GM18867 (cell line): ENCODE measurements around the gene ADAR.

Source experiments
- ATAC-seq: cut with Tn5 transposase; IDR thresholded peaks from one replicate; pipeline ENCODE4 v1.9.1; 2021; ENCODE audit warnings: mild to moderate bottlenecking, moderate library complexity; ENCODE audit not compliant: unreplicated experiment

Gene ADAR

DNA sequence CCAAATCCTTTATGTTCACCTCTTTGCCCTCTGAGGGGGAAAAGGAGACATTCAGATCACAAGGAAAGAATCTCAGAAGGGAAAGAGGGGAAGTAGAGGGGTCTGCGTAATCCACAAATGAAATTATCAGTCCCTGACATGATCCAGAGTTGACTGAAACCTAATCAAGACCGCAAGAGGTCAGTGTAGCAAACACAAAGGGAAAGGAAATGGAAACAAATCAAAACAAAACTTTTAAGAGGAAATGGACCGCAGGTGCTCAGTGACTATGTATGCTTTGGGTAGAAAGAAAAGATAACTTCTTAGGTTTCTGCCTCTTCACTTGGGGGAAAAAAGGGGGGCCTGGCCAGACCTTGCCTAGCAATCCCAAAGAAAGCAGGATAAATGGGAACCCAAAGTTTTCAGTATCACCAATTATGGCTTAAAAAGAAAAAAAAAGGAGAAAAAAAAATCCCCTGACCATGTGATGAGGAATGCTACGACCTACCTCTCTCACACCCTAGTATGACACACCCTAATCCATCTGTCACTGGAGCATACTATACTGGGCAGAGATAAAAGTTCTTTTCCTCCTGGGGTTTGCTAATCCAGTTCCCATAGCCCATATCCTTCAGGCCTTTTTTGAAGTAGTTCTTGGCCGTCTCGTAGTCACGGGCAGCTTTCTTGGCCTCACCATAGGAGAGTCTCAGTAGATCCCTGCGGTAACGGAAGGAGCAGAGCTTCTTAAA lies 23.6 kb downstream of the ADAR start:
- no peak for ATAC-seq

DNA sequence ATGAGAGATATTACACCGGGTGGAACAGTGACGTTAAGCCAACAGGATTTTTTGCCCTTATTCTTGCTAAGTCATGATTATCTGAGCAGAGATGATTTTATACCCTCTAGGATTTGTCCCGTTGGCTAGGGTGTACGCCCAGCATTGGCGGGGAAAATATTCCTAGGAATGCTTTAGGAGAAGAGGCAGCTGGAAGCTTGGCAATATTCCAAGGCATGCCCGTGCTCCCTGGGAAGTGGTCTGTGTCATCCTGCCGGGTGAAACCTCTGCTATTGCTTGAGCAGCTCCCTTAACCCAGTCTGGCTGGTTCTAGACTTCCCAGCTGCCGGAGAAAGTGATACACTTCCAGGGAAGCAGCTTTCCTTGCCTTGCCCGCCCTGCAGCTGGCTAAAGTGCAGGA lies 24.2 kb downstream of the ADAR start:
- ATAC-seq = no peak

DNA sequence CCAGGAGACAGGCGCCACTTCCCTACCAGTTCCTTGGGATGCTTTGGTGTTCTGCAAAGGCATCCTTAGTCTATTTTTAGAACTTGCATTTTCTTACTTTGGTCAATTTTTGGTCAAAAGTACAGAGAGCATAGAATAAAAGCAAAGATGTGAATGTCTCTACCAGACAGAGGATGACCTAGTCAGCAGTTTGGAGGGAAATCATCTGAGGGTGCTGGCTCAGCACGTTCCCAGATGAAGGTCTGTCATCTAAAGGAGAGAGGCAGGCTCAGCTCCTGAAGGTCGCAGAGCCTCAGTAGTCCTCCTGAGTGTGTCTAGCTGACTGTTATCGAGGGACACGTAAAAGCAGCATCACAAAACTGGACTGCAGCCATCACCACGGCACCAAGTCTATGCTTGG lies 25.1 kb downstream of the ADAR start:
- no peak for ATAC-seq

DNA sequence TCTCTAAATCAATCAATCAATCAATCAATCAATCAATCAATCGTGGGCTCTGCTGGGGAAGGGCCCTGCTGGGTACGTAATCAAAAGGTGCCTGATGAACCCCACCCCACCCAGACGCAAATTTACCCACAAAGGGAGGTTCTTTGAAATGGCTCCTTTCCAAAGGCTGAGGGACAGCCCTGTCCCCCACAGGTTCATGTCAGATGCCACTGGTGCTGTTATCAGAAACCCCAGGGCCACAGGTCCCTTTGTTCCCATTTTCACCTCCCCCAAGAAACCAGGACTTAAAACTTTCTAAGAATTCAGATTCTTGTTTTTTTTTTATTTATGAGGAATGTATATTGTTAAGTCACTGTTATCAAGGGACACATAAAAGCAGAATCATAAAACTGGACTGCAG lies 26.2 kb downstream of the ADAR start:
- ATAC-seq = no peak

DNA sequence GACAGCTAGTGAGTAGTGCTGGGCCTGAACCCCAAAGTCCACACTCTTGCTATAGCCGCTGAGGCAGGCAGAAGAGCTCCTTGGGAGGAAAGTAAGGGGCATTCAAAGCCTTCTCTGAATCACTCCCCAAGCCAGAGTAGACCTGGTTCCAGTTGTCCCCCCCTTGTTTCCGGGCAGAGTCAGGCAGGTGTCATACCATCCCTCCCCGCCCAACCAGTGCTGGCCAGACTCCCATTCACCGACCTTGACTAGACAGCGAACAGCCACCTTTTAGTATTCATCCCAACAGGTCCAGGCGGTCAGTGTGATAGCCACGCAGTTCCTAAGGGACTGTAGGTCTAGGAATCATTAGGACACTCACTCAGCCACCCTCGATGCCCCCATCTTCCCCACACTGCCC lies 28.6 kb downstream of the ADAR start:
- ATAC-seq = no peak

DNA sequence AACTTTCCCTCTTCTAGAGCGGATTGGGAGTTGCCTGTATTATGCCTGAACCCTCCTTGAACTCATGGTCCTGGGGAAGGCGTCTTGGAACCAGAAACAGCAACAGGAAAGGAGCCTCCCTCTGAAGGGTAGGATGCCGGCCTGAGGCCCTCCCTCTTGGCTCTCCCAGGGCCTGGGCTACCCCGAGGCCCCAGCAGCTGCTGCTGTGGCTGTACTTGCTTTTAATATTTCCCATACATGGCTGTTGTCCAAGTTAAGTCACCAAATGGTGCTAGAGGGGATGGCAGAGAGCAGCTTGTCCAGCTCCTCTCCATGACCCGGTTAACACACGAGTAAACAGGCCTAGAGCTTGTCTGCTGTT lies 29.9 kb downstream of the ADAR start:
- ATAC-seq = no peak

DNA sequence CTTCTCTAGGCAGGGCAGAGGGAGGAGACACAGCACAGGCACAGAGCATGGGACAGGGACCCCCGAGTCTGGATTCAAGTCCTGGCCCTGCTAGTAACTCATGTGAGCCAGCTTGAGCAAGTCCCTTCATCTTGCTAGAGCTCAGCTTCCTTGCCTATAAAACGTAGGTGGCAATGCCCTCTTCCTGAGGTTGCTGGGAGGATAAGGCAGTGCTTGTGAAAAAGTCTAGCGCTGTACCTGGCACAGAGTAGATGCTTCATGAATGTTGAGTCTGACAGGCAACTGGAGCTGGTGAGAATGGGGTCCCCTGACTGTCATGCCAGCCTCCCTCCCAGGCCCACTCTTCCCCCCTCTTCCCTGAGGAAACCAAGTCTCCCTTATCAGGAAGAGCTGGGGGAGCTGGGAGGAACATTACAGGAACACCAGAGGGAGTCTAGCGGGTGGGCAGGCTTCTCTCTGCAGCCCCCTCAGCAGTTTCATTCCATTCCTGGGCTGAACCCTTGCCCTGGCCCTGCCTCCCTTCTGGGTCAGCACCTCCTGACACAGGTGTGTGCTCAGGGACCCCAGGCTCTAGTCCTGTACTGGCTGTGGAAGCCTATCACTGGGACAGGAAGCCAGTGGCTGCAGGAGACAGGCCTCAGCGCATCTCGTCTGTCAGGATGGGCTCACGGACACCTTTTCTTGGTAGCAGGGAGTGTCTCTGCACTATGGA lies 30.5 kb downstream of the ADAR start:
- ATAC-seq = no peak

DNA sequence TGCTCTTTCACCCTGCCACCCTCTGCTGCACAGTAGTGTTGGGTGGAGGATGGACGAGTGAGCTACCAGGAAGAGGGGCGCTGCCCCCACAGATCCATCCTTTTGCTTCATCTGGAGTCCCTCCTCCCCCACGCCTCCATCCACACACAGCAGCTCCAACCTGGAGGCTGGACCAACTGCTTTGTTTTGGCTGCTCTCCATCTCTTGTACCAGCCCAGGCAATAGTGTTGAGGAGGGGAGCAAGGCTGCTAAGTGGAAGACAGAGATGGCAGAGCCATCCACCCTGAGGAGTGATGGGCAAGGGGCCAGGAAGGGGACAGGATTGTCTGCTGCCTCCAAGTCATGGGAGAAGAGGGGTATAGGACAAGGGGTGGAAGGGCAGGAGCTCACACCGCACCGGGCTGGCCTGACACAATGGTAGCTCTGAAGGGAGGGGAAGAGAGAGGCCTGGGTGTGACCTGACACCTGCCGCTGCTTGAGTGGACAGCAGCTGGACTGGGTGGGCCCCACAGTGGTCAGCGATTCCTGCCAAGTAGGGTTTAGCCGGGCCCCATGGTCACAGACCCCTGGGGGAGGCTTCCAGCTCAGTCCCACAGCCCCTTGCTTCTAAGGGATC lies 31.9 kb downstream of the ADAR start:
- no peak for ATAC-seq

DNA sequence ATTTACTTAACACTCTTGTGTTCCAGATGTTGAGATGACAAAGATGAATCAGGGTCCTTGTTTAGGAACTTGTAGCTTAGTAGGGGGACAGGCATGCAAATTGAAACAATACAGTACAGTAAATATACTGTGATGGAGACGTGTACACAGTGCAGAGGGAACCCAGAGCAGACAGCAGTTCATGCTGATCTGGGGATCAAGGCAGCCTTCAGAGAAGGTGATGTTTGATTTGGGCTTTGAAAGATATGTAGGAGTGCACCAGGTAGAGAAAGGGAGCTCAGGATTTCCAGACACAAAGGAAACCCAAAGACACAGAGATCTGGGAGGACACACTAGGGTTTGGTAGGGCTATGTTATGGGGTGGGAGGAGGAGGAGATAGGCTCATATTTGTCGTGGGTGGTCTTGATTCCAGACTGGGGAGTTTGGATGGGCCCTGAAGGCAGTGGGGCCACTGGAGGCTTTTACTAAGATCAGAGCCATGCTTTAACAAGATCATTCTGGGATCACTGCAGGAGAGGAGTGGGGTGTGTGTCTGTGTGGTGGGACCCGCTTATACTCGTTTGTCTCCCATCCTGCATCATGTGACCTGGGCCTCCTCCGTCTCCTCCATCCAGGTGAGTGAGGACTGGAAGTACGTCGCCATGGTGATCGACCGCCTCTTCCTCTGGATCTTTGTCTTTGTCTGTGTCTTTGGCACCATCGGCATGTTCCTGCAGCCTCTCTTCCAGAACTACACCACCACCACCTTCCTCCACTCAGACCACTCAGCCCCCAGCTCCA lies 32.6 kb downstream of the ADAR start:
- ATAC-seq = no peak

DNA sequence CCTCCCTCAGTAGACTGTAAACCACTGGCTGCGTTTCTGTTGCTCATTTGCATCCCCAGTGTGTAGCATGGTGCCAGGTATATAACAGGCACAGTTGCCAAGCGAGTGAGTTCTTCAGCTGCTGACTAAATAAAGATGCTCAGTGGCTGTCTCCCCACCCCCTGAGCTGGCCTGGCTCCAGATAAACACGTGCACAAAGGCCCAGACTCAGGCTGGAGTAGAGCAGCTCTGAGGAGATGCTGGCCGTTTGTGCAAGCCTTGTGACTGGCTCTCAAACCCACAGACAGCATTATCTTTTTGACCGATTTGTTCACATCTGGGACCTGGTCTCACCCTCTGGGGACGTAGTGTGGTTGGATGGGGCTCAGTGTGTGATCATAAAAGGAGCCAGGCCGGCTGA lies 33.3 kb downstream of the ADAR start:
- no peak for ATAC-seq

DNA sequence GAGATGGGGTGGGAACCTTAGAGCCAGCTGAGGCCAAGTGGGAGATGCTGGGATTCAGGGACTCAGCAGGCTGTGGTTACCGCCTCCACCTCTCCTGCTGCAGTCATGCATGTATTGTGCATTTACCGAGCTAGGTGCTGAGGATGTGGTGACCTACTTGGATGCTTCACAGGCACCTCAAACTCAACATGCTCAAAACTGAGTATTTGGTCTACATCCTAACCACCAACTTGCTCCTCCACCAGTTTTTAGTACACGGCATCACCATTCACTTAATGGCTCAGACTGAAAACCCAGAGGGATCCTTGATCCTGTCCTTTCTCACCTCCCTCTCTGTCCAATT lies 34.8 kb downstream of the ADAR start:
- ATAC-seq = no peak

DNA sequence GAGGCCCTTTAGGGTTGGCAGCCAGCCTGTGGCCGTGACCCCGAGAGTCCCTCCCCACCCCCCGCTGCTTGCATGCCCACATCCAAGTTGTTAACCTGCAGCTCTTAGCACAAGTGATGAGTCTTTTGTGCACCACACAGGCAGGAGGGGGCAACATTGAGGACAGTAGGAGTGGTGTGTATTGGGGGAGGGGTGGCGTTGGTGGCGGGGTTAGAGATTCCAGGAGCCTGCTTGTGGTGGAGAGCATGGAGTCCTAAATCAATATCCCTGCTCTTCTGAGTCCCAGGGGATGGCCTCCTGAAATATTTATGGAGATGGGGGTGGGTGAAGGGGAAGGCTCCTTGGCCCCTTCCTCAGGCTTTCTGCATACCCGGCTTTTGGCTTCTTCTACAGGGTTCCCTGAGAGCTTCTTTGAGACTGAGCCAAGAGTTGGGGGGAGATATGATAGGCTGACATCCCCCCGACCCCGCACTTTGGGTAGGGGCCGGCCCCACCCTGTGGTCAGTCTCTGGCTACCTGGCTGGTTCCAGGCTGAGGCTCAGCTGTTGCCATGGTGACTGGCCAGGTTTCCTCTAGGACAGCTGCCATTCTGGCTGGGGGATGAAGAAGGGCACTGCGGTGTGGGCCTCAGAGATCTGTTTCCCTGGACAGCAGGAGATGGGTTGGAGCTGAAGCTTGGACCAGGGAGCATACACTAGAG lies 35.4 kb downstream of the ADAR start:
- ATAC-seq = no peak

DNA sequence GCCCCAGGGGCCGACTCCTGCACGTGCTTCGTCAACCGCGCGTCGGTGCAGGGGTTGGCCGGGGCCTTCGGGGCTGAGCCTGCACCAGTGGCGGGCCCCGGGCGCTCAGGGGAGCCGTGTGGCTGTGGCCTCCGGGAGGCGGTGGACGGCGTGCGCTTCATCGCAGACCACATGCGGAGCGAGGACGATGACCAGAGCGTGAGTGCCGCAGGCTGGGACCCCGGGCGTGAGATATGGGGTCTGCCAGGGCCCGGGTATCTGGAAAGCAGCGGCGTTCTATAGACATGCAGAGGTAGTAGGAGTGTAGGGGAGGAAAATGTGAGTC lies 36.1 kb downstream of the ADAR start:
- no peak for ATAC-seq

DNA sequence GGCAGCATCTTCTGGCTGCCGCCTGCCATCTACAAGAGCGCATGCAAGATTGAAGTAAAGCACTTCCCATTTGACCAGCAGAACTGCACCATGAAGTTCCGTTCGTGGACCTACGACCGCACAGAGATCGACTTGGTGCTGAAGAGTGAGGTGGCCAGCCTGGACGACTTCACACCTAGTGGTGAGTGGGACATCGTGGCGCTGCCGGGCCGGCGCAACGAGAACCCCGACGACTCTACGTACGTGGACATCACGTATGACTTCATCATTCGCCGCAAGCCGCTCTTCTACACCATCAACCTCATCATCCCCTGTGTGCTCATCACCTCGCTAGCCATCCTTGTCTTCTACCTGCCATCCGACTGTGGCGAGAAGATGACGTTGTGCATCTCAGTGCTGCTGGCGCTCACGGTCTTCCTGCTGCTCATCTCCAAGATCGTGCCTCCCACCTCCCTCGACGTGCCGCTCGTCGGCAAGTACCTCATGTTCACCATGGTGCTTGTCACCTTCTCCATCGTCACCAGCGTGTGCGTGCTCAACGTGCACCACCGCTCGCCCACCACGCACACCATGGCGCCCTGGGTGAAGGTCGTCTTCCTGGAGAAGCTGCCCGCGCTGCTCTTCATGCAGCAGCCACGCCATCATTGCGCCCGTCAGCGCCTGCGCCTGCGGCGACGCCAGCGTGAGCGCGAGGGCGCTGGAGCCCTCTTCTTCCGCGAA lies 36.6 kb downstream of the ADAR start:
- ATAC-seq = no peak

DNA sequence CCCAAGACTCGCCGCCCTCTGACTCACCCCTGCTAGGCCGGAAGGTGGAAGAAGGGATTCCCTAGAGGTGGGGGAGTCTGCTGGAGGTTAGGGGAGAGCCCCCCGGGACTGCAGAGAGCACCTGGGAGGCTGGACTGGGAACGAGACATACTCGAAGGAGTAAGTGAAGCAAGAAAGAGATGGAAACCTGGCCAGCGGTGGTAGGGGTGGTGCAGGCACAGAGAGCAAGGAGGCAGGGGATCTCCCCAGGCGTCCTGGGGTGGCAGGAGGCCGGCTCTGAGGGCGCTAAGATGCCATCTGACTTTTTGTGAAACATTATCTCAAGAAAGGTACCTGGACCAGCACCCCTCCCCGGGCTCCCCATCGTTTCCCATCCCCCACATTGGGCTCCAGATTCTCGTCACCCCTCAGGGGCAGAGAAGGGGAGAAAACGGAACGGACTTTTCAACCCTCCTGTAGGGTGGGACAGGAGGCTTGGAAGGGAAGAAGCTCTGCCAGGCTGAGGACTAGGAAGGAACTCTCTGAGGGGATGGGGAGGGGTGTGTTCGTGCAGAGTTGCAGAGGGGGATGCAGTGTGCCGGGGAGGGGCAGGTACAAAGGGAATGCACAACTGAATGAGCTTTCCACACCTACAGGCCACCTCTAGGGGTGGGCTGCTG lies 39.7 kb downstream of the ADAR start:
- no peak for ATAC-seq

DNA sequence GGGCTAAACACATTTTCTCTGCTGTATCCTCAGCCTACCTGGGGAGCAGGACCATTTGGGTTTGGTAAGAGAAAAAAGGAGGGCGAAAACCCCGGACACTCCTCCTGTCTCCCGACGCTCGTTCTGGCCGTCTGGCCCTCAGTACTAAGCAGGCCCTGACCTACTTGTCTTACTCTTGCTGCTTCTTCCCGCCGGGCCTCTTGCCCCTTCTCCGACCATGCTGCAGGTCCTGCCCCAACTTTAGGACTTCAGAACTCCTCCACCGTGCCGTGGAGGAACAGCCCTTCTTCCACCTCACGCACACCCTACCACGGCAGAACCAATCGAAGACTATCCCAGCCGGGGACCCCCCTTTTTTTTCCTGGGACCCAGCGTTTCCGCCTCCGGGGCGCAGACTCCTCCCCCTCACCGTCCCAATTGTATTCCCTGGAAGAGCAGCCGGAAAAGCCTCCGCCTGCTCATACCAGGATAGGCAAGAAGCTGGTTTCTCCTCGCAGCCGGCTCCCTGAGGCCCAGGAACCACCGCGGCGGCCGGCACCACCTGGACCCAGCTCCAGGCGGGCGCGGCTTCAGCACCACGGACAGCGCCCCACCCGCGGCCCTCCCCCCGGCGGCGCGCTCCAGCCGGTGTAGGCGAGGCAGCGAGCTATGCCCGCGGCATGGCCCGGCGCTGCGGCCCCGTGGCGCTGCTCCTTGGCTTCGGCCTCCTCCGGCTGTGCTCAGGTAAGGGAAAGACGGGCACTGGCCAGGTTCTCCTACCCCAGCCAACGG lies 40.4 kb downstream of the ADAR start, which contains the start of gene CHRNB2:
CHRNB2 (plus strand) TSS at position 393 of the 771 bp plus-strand sequence; CDS start at position 660, 267 bp downstream.
- ATAC-seq = no peak

DNA sequence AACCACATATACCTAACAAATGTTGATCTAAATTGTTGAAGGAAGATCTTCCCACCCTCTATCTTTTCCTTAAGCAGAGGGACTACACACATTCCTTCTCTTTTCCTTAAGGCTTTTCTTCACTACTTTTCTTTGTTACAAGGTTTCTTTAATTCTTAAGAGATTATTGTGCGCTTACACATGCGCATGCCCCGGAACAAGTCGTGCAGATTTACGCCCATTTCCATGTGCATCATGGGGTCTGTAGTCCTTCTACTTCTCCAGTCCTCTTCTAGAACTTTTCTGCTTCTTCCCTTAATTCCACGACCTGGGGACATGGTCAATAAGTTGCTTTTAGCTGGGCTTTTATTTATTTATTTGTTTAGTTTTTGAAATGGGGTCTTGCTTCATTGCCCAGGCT lies 42.1 kb downstream of the ADAR start:
- ATAC-seq = no peak

DNA sequence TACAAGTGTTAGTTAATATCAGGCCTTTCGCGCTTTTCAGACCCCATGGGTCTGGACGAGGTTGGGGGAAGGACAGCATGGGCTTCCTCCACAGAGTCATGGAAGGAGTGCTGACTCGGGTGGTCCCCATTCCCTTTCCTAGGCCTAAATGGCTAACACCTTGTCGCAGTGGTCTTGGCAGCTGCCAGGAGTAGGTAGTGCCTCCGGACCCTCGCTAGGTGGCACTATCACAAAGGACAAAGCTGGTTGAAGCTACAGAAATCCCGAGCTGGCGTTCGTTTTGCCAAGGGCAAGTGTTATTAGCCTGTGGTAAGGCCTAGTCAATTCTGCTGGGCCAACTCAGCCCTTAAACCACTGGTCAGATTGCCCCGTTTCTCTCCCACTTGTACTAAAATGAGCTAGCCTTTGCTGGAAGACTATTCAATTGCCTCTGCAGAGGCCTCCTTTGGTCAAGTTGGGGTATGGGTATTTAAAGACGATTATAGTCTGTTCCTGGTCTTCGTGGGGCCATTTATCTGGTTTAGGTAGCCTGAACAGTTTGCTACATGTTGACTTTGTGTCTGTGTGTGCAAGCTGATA lies 48.4 kb downstream of the ADAR start:
- peak; percentile 36 for ATAC-seq
